ENCODE results near the gene DAPL1.

Gene DAPL1

DNA sequence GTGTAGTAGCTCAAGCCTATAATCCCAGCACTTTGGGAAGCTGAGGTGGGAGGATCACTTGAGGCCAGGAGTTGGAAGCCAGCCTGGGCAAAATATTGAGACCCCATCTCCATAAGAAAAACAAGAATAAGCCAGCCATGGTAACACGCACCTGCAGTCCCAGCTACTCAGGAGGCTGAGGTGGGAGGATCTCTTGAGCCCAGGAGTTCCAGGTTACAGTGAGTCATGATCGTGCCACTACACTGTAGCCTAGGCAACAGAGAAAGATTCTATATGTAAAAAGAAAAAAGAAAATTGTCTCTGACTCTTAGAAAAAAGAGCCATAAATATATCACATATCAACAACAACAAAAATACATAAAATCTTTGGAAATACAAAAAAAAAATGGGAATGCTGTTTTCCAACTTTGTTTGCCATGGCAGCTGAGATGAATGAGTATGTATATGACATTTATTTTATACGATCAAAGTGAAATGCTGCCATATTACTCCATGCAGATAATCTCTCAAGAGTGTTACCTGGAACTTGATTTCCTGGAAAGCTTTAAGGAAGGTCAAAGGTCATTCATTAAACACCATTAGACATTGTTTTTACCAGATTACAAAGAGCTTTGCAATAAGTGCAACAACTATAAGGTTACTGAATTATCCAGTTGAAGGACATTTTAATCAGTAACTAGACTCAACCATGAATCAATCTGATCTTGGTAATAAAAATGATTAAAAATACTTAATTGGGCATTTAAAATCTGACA lies 19.7 kb upstream of the DAPL1 start:
- in situ Hi-C loops (cut with HindIII; ENCODE audit: low sequenced_read_pairs): no loop called here
- no peak for DNase-seq (ENCODE audit: low read depth)
- TF ChIP-seq, protein P1, sequence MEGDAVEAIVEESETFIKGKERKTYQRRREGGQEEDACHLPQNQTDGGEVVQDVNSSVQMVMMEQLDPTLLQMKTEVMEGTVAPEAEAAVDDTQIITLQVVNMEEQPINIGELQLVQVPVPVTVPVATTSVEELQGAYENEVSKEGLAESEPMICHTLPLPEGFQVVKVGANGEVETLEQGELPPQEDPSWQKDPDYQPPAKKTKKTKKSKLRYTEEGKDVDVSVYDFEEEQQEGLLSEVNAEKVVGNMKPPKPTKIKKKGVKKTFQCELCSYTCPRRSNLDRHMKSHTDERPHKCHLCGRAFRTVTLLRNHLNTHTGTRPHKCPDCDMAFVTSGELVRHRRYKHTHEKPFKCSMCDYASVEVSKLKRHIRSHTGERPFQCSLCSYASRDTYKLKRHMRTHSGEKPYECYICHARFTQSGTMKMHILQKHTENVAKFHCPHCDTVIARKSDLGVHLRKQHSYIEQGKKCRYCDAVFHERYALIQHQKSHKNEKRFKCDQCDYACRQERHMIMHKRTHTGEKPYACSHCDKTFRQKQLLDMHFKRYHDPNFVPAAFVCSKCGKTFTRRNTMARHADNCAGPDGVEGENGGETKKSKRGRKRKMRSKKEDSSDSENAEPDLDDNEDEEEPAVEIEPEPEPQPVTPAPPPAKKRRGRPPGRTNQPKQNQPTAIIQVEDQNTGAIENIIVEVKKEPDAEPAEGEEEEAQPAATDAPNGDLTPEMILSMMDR (IDR thresholded peaks at IDR 0.05; ENCODE audit: low read depth, low read length, missing control alignments): no peak
- no peak overlapping the region for H3K4me3 ChIP-seq (ENCODE audit: low read depth, low read length)

DNA sequence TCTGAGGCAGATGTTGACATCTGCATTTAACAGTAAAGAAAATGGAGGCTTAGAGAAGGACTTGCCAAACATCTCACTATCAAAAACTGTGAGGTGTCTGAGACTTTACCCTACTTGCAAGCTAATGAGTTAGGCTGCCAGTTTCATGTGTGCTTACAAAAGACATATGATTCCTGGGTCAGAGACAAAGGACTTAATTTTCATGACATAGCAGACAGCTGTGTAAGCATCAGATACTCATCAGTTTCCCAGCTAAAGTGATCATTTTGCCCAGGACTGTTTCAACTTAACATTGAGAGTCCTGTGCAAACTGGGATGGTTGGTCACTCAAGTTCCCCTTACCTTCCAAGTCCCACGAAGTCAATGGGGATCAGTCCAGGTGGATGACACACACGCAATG lies 18.9 kb upstream of the DAPL1 start:
- DNase-seq (ENCODE audit: low read depth): no peak
- TF ChIP-seq, protein P1 (IDR thresholded peaks at IDR 0.05; ENCODE audit: low read depth, low read length, missing control alignments): no peak
- no peak overlapping the region for H3K4me3 ChIP-seq (ENCODE audit: low read depth, low read length)
- in situ Hi-C loops (cut with HindIII; ENCODE audit: low sequenced_read_pairs): no loop called here

DNA sequence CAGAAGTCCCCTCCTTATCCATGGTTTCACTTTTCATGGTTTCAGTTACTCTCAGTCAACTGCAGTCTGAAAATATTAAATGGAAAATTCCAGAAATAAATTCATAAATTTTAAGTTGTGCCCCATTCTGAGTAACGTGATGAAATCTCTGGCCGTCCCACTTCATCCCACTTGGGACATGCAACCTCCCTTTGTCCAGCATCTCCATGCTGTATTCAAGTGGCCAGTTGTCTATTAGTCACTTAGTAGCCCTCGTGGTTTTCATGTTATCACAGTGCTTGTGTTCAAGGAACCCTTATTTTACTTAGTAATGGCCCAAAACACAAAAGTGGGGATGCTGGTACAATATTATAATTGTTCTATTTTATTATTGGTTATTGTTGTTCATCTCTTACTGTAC lies 18.0 kb upstream of the DAPL1 start:
- H3K4me3 ChIP-seq (ENCODE audit: low read depth, low read length): no peak overlapping the region
- in situ Hi-C loops (cut with HindIII; ENCODE audit: low sequenced_read_pairs): no loop called here
- DNase-seq (ENCODE audit: low read depth): no peak
- TF ChIP-seq, protein P1 (IDR thresholded peaks at IDR 0.05; ENCODE audit: low read depth, low read length, missing control alignments): no peak

DNA sequence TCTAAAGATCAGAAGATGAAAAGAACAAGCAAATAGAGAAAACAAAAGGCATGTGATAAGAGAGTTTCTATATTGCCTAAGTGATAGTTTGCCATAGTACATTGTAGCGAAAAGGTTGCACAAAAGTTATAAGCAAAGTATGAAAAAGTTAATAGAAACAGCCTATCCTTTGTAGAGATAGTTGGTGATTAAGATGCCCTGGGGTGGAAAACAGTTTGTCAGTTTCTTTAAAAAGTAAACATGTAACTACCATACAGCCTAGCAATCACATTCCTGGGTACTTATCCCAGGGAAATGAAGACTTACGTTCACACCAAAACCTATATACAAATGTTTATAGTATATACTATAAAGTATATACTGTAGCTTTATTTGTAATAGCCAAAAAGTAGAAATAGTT lies 16.9 kb upstream of the DAPL1 start:
- H3K4me3 ChIP-seq (ENCODE audit: low read depth, low read length): no peak overlapping the region
- DNase-seq (ENCODE audit: low read depth): no peak
- in situ Hi-C loops (cut with HindIII; ENCODE audit: low sequenced_read_pairs): no loop called here
- TF ChIP-seq, protein P1 (IDR thresholded peaks at IDR 0.05; ENCODE audit: low read depth, low read length, missing control alignments): no peak

DNA sequence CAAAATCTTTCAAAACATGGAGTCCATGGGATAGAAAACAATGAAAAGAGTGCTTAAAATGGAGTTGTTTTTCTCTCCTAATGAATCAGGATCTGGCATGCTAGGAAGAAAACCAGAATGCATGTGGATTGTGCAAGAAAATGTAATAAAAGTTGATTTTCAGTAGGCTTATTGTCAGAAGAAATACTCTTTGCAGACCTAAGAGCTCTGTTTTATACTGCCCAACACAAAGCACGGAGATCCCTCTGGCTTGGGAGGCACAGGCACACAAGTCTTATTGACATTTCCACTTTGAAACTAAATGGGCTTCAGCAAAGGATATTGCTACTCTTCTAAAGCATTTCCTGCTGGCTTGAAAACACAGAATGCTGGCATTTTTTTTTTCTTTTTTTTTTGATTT lies 15.5 kb upstream of the DAPL1 start:
- no peak overlapping the region for H3K4me3 ChIP-seq (ENCODE audit: low read depth, low read length)
- TF ChIP-seq, protein P1 (IDR thresholded peaks at IDR 0.05; ENCODE audit: low read depth, low read length, missing control alignments): no peak
- no peak for DNase-seq (ENCODE audit: low read depth)
- in situ Hi-C loops (cut with HindIII; ENCODE audit: low sequenced_read_pairs): no loop called here

DNA sequence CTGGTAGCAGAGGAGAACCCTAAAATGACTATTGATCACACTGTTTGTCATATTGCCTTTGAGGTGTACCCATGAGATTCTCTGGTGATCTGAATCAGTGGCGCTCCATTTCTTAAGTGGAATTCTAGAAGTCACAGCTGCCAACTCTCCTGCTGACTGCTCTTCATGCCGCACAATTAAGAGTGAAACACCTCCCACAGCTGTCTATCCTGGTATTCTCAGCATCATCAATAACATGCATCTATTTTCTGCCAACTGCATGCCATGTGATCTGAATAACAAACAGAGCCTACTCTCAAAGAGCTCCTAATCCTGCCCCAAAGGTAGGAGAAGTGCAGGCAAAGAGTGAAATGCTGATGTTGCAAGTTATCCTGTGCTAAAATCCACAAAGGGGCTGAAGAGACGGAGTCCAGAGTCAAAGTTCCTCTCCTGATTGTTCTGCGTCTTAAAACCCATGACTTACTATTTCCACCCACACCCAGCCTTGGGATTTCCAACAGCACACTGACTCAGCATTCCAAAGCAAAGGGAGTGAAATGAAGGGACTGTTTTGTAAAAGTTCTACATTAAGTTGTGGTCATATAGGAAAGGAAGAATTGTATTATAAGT lies 13.7 kb upstream of the DAPL1 start:
- peak; percentile 20 for DNase-seq (ENCODE audit: low read depth)
- TF ChIP-seq, protein P1 (IDR thresholded peaks at IDR 0.05; ENCODE audit: low read depth, low read length, missing control alignments): no peak
- in situ Hi-C loops (cut with HindIII; ENCODE audit: low sequenced_read_pairs): no loop called here
- no peak overlapping the region for H3K4me3 ChIP-seq (ENCODE audit: low read depth, low read length)

Measured in astrocyte of the cerebellum (primary cell).